K562 (cell line): ENCODE data around the gene PLPPR2. TPM values are rescaled to one million over a fixed set of nuclear protein-coding genes. Genes with fewer than 3 reads are reported as not detected.

Experiments
- AFF1 ChIP-seq, 2 experiments: fragments of 450-650 bp; IDR thresholded peaks; 2 replicates each; pipeline ENCODE4 v1.6.1; 2018; ENCODE audit warnings: mild to moderate bottlenecking in 2 of 2, low read depth in 1 of 2; ENCODE audit not compliant: partially characterized antibody in 2 of 2
- FOXJ2 ChIP-seq: fragments of 200-800 bp; sonication (Bioruptor generic); IDR thresholded peaks from 2 replicates; pipeline ENCODE4 v1.6.1; 2016; ENCODE audit warnings: missing genetic modification characterization, missing compliant biosample characterization
- LEF1 ChIP-seq: fragments of 450-650 bp; IDR thresholded peaks from 2 replicates; pipeline ENCODE4 v1.6.1; 2016; ENCODE audit warnings: mild to moderate bottlenecking
- NR2C1 ChIP-seq, 2 experiments: fragments of 450-650 bp; IDR thresholded peaks; 2 replicates each; pipeline ENCODE4 v1.6.1; 2017; ENCODE audit warnings: mild to moderate bottlenecking in 2 of 2, antibody characterized with exemption in 1 of 2, inconsistent platforms in 1 of 2, missing compliant biosample characterization in 1 of 2, missing genetic modification characterization in 1 of 2
- SNAPC5 ChIP-seq: fragments of 250-450 bp; sonication (Bioruptor Pico); IDR thresholded peaks from 2 replicates; pipeline ENCODE4 v1.8.0; 2021; ENCODE audit warnings: moderate library complexity, mild to moderate bottlenecking, inconsistent platforms
- THRAP3 ChIP-seq: fragments of 450-650 bp; IDR thresholded peaks from 2 replicates; pipeline ENCODE4 v1.6.1; 2016; ENCODE audit warnings: mild to moderate bottlenecking, inconsistent platforms, borderline replicate concordance
- ZBTB40 ChIP-seq, 2 experiments: fragments of 450-650 bp in 1 of 2; sonication (generic) in 1 of 2; formaldehyde crosslinking in 1 of 2; IDR thresholded peaks; 2 replicates each; pipeline versions ENCODE4 v1.7.1 to v1.9.0; 2016 to 2022; ENCODE audit warnings: inconsistent platforms in 1 of 2, mild to moderate bottlenecking in 1 of 2, missing genetic modification reagents in 1 of 2
- ZNF75A ChIP-seq: fragments of 450-650 bp; formaldehyde crosslinking; IDR thresholded peaks from 2 replicates; pipeline ENCODE4 v1.4.0; 2020; ENCODE audit warnings: mild to moderate bottlenecking
- polyA plus RNA-seq, 8 experiments: library from polyadenylated mRNA; depleted of rRNA in 4 of 8; stranded (reverse) in 5 of 8; unstranded in 3 of 8; fragments of >200 nt; fragmentation: Nextera tagmentation in 2 of 8; fragmentation: Illumina TruSeq in 1 of 8; extraction: Ambion mirVana in 2 of 8; extraction: Trizol in 1 of 8; gene quantifications; 2 replicates each; pipeline versions ENCODE4 v1.2.1 to v1.2.3, GENCODE V29; 2011 to 2014; ENCODE audit warnings: inconsistent platforms in 1 of 8, missing spikeins in 1 of 8
- total RNA-seq, 7 experiments: library from RNA; depleted of rRNA in 6 of 7; stranded (reverse); fragments of >200 nt in 6 of 7; fragmentation: Illumina TruSeq in 2 of 7; extraction: Trizol in 2 of 7; gene quantifications; 2 replicates each; pipeline versions ENCODE4 v1.2.1 to v1.2.3, GENCODE V29; 2011 to 2021; ENCODE audit warnings: low replicate concordance in 1 of 7
- TF ChIP-seq, protein P1 (sequence below): IDR thresholded peaks from 3 replicates; pipeline ENCODE4 v1.6.1; 2011; ENCODE audit warnings: borderline replicate concordance, mild to moderate bottlenecking, moderate library complexity; ENCODE audit not compliant: insufficient read length; ENCODE audit errors: extremely low read depth

PLPPR2 gene
- total and polyA plus RNA-seq, 9 of the 15 experiments (the other 6 are each of a cell fraction or from before 2014, with no cell fraction given) = 0.49 to 15.9 (median 3.4) TPM

- TF ChIP-seq, protein P1, sequence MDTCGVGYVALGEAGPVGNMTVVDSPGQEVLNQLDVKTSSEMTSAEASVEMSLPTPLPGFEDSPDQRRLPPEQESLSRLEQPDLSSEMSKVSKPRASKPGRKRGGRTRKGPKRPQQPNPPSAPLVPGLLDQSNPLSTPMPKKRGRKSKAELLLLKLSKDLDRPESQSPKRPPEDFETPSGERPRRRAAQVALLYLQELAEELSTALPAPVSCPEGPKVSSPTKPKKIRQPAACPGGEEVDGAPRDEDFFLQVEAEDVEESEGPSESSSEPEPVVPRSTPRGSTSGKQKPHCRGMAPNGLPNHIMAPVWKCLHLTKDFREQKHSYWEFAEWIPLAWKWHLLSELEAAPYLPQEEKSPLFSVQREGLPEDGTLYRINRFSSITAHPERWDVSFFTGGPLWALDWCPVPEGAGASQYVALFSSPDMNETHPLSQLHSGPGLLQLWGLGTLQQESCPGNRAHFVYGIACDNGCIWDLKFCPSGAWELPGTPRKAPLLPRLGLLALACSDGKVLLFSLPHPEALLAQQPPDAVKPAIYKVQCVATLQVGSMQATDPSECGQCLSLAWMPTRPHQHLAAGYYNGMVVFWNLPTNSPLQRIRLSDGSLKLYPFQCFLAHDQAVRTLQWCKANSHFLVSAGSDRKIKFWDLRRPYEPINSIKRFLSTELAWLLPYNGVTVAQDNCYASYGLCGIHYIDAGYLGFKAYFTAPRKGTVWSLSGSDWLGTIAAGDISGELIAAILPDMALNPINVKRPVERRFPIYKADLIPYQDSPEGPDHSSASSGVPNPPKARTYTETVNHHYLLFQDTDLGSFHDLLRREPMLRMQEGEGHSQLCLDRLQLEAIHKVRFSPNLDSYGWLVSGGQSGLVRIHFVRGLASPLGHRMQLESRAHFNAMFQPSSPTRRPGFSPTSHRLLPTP = no peak
- TF ChIP-seq NR2C1 (IDR thresholded peaks at IDR 0.05) = no peak
- TF ChIP-seq NR2C1 (tag; IDR thresholded peaks at IDR 0.05) = no peak
- TF ChIP-seq AFF1 (IDR thresholded peaks at IDR 0.05; ENCODE audit: low read depth in 1 of 2, partially characterized antibody in 2 of 2) = no peak
- no peak for TF ChIP-seq LEF1
- no peak for TF ChIP-seq ZBTB40 (IDR thresholded peaks at IDR 0.05)
- TF ChIP-seq ZBTB40 (CRISPR knock-in tag; IDR thresholded peaks at IDR 0.05) = no peak
- no peak for TF ChIP-seq FOXJ2
- no peak for TF ChIP-seq SNAPC5 (CRISPR knock-in tag)
- no peak for TF ChIP-seq ZNF75A (CRISPR knock-in tag)
- no peak for TF ChIP-seq THRAP3
Observed at GRCh38 chr19:11346104-11346940, 8.9 kb upstream of the PLPPR2 start, which contains the start of the genes CCDC159 and TMEM205 (continued).
